Glutamatergic neuron (in vitro differentiated cells): Measurements from ENCODE around the gene VWA3B. TPM values are rescaled to one million over a fixed set of nuclear protein-coding genes. Genes with fewer than 3 reads are reported as not detected.

ENCODE experiments used
- DNase-seq: peaks from one replicate; pipeline ENCODE4 v3.0.0; 2022
- H3K27ac Mint-ChIP-seq: one replicate; pipeline ENCODE4 v1.8.0; 2020; ENCODE audit warnings: mild to moderate bottlenecking, mixed read lengths, inconsistent platforms; ENCODE audit not compliant: unreplicated experiment
- H3K27me3 Mint-ChIP-seq: one replicate; pipeline ENCODE4 v1.8.0; 2020; ENCODE audit warnings: mild to moderate bottlenecking, moderate library complexity, mixed read lengths, inconsistent platforms; ENCODE audit not compliant: unreplicated experiment
- H3K36me3 Mint-ChIP-seq: one replicate; pipeline ENCODE4 v1.8.0; 2020; ENCODE audit warnings: mild to moderate bottlenecking, mixed read lengths, inconsistent platforms; ENCODE audit not compliant: unreplicated experiment
- H3K4me1 Mint-ChIP-seq: one replicate; pipeline ENCODE4 v1.8.0; 2020; ENCODE audit warnings: mild to moderate bottlenecking, low read depth, mixed read lengths, inconsistent platforms; ENCODE audit not compliant: unreplicated experiment
- H3K4me3 Mint-ChIP-seq: one replicate; pipeline ENCODE4 v1.8.0; 2020; ENCODE audit warnings: mild to moderate bottlenecking, mixed read lengths, inconsistent platforms; ENCODE audit not compliant: unreplicated experiment
- H3K9me3 Mint-ChIP-seq: one replicate; pipeline ENCODE4 v1.8.0; 2020; ENCODE audit warnings: mild to moderate bottlenecking, moderate library complexity, mixed read lengths, inconsistent platforms; ENCODE audit not compliant: unreplicated experiment
- CTCF ChIP-seq: fragments of 200-600 bp; sonication (generic); IDR thresholded peaks from one replicate; pipeline ENCODE4 v1.5.0; 2021; ENCODE audit not compliant: partially characterized antibody, unreplicated experiment
- total RNA-seq: library from RNA; stranded (reverse); fragmentation: NEBNext Ultra II Directional; extraction: Animal tissue kit (Norgen Biotek cat#: 25700); gene quantifications from one replicate; pipeline ENCODE4 v1.2.1, GENCODE V29; 2021; ENCODE audit not compliant: unreplicated experiment

VWA3B gene
- total RNA-seq, 1 donor from 2014 or later, result not detected

DNA sequence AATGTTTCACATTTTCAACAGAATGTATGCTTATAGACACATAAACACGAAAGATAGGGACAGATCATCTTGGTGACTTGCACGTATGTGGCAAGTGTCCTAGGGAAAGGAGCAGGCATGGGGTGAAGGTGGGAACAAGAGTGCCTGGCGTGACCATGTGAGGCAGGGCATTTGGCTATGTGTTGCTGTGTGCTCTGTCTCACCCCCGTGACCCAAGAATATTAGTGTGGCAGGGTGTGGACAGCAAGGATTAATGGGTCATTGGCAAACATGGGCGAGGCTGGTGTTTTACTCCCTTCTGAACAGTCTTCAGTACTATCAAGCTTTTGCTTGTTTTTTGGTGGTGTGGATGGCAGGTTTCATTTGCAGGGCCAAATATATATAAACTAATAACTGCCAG, 1.3 kb upstream of the VWA3B start:
- H3K36me3 Mint-ChIP-seq, result no peaks in the 10 kb centered on the region
- TF ChIP-seq CTCF, result no peak
- no peak overlapping the region for H3K27ac Mint-ChIP-seq
- H3K4me1 Mint-ChIP-seq, result peaks cover 4% of the 10 kb centered on the region
- no peak for DNase-seq
- H3K27me3 Mint-ChIP-seq, result no peaks in the 10 kb centered on the region
- peaks cover 4% of the 10 kb centered on the region for H3K9me3 Mint-ChIP-seq
- H3K4me3 Mint-ChIP-seq, result peak overlapping the region; percentile 50

DNA sequence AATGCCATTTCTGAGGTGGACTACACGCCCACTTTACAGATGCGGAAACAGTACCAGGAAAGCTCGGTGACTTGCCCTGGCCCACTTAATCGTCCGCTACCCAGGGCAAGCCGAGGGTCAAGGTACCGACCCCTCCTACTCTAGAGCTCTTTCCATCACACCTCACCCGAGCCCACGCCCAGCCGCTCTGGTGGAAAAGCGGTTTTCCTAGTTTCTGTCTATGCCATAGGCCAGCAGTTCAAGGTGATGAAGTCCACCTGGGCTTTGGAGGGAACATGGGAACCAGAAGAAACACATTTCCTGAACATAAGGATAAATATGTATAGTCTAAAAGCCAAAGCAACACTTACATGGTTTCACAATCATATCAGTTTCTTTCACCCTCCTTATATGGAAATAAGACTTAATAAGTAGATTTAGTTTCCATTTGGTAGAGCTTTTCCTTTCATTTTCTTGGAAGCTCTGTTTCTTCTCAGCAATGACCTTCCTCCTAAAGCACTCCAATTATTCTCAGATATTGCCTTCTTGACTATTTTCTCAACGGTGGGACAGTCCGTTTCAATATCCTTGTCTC, 567 bp downstream of the VWA3B start:
- Mint-ChIP-seq H3K27me3 (no peaks in the 10 kb centered on the region), H3K4me3 (peak overlapping the region; percentile 93), H3K27ac (no peak overlapping the region), H3K4me1 (peaks cover 7% of the 10 kb centered on the region), H3K9me3 (peaks cover 4% of the 10 kb centered on the region), H3K36me3 (no peaks in the 10 kb centered on the region)
- no peak for TF ChIP-seq CTCF
- no peak for DNase-seq

- Mint-ChIP-seq H3K4me3 (no peak overlapping the region), H3K27ac (no peak overlapping the region), H3K27me3 (peaks cover 2% of the 10 kb centered on the region), H3K9me3 (peaks cover 4% of the 10 kb centered on the region), H3K36me3 (no peaks in the 10 kb centered on the region), H3K4me1 (peaks cover 7% of the 10 kb centered on the region)
- no peak for TF ChIP-seq CTCF
- no peak for DNase-seq
These were observed 1.3 kb downstream of the VWA3B start for GRCh38 chr2:98088261-98088660.

DNA sequence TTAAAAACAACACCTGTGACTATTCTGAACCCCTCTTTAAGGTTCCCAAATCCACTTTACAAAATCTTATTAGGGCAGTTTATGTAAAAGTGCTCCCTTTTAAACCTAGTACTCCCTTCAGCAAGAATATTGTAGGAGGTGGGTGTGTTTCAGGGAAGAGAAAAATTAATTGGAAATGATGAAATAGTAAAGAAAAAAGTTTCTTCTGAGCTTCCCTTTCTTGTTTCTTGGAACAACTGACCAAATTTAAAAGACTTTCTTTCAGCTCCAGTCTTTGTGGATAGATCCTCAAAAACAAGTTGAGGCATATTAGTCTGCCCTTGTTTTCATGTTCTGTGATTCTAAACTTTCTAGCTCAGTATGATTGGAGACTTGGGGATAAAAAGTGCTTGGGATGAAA, 3.0 kb downstream of the VWA3B start:
- Mint-ChIP-seq H3K27me3 (peaks cover 2% of the 10 kb centered on the region), H3K4me1 (peaks cover 7% of the 10 kb centered on the region), H3K36me3 (peaks cover 7% of the 10 kb centered on the region), H3K4me3 (no peak overlapping the region), H3K27ac (no peak overlapping the region), H3K9me3 (peaks cover 4% of the 10 kb centered on the region)
- DNase-seq, result no peak
- no peak for TF ChIP-seq CTCF

GRCh38 chr2:98090951-98091350, 4.0 kb downstream of the VWA3B start:
- peaks cover 7% of the 10 kb centered on the region for H3K4me1 Mint-ChIP-seq
- H3K4me3 Mint-ChIP-seq, result no peak overlapping the region
- peaks cover 2% of the 10 kb centered on the region for H3K9me3 Mint-ChIP-seq
- no peak for TF ChIP-seq CTCF
- peaks cover 8% of the 10 kb centered on the region for H3K36me3 Mint-ChIP-seq
- peaks cover 2% of the 10 kb centered on the region for H3K27me3 Mint-ChIP-seq
- DNase-seq, result no peak
- no peak overlapping the region for H3K27ac Mint-ChIP-seq
